LNCAP (cell line): ENCODE data around the gene NR4A2.

Source experiments
- TF ChIP-seq, protein P1 (sequence below): fragments of 450-650 bp; IDR thresholded peaks from 2 replicates; pipeline ENCODE4 v1.5.1; 2017; ENCODE audit warnings: mild to moderate bottlenecking

Gene NR4A2

DNA sequence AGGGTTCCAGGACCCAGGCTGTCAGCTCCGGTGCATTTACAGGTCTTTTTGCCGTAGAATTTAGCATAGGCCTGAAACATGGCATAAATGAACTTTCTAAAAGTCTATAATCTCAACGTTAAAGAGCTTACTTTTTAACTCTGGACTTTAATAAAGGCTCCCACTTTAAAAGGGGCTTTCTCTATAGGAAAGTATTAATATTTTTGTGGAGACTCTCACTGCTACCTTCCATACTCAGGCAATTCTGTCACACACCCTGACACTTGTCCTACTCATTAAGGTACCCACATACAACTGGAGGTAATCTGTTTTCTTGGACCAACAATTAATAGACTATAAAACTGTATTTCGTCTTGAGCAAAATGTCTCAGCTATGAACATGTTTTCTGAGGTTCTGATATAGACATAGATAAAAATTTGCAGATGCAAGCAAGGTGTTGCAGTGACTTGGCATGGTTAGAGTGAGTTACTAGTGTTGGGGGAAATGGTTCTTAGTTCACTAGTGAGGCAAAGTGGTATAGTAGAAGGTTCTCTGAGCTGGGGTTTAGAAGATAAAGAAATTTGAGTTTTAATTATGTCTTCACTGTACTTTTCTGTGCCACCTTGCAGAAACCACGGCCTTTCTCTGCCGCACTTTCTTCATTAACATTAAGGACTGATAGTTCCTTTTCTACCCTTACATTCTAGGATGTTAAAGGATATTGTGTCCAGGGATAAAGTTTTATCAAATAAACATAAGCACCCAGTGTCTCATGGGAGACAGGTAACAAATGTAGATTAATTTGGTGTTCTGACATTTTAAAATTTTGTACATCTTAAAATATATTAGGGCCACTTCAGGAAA, 10.8 kb upstream of the NR4A2 start:
- TF ChIP-seq, protein P1, sequence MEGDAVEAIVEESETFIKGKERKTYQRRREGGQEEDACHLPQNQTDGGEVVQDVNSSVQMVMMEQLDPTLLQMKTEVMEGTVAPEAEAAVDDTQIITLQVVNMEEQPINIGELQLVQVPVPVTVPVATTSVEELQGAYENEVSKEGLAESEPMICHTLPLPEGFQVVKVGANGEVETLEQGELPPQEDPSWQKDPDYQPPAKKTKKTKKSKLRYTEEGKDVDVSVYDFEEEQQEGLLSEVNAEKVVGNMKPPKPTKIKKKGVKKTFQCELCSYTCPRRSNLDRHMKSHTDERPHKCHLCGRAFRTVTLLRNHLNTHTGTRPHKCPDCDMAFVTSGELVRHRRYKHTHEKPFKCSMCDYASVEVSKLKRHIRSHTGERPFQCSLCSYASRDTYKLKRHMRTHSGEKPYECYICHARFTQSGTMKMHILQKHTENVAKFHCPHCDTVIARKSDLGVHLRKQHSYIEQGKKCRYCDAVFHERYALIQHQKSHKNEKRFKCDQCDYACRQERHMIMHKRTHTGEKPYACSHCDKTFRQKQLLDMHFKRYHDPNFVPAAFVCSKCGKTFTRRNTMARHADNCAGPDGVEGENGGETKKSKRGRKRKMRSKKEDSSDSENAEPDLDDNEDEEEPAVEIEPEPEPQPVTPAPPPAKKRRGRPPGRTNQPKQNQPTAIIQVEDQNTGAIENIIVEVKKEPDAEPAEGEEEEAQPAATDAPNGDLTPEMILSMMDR = no peak

DNA sequence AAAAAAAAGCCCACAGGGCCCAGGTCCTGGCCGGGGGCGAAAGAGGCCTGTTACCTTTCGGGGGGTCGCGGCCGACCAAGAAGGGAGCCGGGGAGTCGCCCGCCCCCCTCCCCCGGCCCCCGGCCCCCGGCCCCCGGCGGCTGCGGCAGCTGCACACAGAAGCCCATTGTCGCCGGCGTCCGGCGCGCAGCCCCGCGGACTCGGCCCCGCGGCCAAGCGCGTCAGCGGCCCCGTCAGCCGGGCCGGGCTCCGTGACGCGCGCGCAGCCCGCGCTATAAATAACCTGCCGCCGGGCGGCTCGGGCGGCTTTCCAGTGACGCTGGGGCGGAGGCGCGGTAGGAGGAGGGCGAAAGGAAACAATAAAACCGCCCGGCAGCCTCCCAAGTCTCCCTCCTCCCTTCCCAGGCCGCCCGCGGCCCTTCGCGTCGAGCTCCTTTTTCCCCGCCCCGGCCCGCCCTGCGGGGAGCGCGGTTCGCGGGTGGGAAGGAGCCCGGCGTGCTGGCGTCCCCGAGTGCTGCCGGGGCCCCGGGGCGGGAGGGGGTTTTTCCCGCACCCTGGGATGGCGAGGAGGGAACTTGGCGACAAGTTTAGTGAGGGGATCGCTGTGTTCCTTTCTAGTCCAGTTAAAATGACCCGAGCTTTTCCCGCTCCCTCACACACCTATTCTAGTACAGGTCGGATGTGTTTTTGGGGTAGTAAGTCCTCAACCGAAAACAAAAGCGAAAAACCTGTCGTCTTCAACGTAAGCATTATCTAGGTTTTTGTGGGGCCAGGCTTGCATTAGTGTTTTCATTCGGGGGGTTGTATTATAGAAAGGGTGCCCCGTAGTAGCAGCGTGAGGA, 10.0 kb upstream of the NR4A2 start:
- TF ChIP-seq, protein P1 = no peak

DNA sequence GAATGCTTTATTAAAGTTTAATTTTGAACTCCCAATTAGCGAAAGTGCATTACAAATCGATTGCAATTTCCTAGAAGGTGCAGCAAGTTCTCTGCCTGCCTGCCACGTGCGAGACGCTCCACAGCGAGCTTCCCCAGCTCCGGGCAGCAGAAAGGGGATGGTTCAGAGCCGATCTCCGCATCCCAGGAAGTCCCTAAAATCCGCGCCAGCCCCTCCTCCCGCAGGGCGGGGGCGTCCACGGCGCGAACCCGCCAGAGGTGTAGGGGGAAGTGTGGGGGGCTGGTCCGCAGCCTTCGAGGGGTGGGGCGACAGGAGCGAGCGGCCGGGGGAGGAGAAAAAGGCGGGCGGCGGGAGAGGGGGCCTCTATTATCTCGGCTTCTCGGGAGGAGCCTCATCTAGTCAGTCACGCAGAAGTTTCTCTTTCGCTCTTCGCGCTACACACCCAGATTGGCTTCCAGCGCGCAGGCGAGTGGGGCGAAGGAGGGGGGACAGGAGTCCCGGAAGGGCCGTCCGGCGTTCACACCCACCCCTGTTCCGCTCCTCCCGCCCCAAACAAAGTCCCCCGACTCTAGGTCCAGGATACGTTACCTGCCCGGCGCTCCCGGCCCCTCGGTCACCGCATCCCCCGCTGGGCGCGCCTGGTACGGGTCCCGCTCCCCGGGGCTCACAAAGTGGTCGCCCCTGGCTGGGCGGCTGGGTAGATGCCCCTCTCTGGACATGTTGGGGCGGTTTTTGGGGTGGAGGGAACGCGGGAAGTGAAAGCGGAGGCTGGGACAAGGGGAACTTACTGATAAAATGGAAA, 9.1 kb upstream of the NR4A2 start:
- TF ChIP-seq, protein P1 = no peak

DNA sequence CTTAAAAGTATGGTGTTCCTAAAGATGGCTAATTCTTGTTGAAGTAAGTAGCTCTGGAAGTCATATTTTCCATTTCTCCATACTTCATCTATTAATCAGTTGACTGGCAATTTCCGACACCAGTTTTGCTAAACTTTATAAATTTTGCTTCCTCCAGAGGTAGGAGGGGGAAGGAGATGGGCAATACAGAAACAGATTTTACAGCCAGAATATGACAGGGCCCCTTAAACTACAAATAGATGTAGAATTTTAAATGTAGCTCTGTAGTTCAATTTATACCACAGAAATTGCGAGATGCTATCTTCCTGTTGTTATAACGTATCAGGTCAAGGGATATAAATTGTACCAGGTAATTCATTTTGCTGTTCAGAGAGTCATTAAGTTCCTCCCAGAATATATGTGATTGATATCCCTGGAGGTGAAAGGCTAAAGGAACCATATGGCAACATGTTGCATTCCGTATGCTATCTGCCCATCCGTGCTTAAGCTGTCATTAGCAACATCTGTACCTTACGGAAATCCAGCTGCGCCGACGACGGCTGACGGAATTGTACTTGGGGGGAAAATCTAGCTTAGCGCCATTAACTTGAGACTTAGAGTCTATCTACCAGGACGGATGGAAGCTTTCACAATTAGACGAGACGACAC, 8.4 kb upstream of the NR4A2 start:
- TF ChIP-seq, protein P1 = no peak

DNA sequence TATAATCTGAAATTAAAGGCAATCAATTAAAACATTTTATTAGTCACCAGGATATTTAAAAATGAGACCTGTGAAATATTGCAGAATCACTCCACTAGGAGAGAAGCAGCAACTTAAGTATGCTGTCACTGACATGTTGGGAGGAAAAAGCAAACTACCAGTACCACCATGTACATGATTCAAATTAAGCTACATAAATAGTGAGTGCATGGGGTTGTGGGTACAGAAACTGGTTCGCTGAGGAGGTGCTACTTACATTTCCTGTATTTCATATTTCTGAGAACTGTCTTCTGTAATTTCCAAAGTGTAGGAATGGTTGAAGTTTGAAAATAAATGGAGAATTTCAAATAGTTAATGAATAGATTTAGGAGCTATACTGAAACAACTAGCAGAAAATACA, 7.9 kb upstream of the NR4A2 start:
- TF ChIP-seq, protein P1 = no peak

DNA sequence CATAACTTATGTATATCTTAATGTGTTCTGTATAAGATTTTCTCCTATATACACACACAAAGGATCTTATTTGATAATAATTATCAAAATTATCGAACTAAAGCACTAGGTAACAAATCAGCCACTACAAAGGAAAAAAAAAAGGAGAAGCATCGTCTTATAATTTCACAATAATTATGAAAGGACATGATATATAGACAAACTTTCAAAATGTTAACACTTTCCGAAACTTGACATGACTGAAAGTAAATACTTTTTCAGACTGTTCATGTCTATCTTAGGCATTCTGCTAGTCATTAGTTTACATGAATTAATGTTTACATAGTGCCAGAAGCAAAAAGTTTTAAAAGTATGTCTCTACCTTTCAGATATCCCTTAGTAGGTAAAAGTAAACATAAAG, 7.3 kb upstream of the NR4A2 start:
- TF ChIP-seq, protein P1 = no peak
